Ishikawa (cell line): ENCODE results near the gene SARDH.

ENCODE experiments used
- EGR1 ChIP-seq: IDR thresholded peaks from 2 replicates; pipeline ENCODE4 v1.6.1; 2012
- EP300 ChIP-seq: IDR thresholded peaks from 2 replicates; pipeline ENCODE4 v1.6.1; 2012; ENCODE audit warnings: borderline replicate concordance
- RAD21 ChIP-seq: IDR thresholded peaks from 2 replicates; pipeline ENCODE4 v1.6.1; 2012; ENCODE audit warnings: low read depth
- TAF1 ChIP-seq: IDR thresholded peaks from 2 replicates; pipeline ENCODE4 v1.6.1; 2012; ENCODE audit warnings: low read depth, mild to moderate bottlenecking
- TCF12 ChIP-seq: IDR thresholded peaks from 2 replicates; pipeline ENCODE4 v1.6.1; 2012; ENCODE audit warnings: low read depth
- TEAD4 ChIP-seq: IDR thresholded peaks from 2 replicates; pipeline ENCODE4 v1.6.1; 2012
- YY1 ChIP-seq: IDR thresholded peaks from 2 replicates; pipeline ENCODE4 v1.6.1; 2012; ENCODE audit warnings: low read depth
- TF ChIP-seq, protein P1 (sequence below): IDR thresholded peaks from 2 replicates; pipeline ENCODE4 v1.6.1; 2012
- TF ChIP-seq, protein P2 (sequence below): IDR thresholded peaks from 2 replicates; pipeline ENCODE4 v1.6.1; 2012; ENCODE audit warnings: low read depth, mild to moderate bottlenecking
- TF ChIP-seq, protein P3 (sequence below): IDR thresholded peaks from 2 replicates; pipeline ENCODE4 v1.6.1; 2012

DNA sequence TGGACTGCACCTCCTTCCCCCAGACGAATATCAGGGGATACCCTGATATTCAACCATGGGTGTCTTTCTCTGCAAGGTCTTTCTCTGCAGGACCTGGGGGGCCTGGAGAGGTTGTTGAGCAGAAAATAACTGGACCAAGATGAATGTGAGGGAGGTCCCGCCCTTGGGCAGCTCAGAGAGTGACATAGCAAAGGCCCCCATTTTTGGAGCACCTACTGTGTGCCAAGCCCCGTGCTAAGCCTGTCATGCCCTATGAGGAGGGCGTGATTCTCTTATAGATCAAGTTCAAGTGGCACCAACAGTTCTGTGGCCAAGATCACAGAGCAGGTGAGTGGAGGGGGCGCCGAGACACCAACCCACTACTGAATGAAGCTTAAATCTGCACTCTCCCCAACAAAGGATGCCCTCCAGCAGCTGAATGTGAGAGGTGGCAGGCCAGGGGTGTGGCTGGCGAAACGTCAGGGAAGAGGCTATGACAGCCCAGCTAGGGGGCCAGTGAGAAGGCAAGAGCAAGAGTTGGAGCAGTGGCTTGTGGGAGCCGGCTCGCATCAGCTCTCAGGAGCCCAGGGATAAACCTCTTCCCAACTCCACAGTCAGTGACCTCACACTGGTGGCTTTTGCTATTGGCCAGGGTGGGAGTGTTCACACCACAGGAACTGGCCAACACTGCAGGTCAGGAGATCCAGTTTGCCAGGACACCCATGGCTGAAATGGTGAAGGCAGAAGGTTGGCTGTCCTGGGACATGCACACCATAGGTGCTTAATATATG lies 5.3 kb downstream of the SARDH start:
- TF ChIP-seq TAF1, result no peak
- TF ChIP-seq, protein P1, sequence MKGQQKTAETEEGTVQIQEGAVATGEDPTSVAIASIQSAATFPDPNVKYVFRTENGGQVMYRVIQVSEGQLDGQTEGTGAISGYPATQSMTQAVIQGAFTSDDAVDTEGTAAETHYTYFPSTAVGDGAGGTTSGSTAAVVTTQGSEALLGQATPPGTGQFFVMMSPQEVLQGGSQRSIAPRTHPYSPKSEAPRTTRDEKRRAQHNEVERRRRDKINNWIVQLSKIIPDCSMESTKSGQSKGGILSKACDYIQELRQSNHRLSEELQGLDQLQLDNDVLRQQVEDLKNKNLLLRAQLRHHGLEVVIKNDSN, result no peak
- no peak for TF ChIP-seq TCF12
- TF ChIP-seq EP300, result no peak
- TF ChIP-seq RAD21, result no peak
- no peak for TF ChIP-seq EGR1
- no peak for TF ChIP-seq TEAD4
- TF ChIP-seq, protein P2, sequence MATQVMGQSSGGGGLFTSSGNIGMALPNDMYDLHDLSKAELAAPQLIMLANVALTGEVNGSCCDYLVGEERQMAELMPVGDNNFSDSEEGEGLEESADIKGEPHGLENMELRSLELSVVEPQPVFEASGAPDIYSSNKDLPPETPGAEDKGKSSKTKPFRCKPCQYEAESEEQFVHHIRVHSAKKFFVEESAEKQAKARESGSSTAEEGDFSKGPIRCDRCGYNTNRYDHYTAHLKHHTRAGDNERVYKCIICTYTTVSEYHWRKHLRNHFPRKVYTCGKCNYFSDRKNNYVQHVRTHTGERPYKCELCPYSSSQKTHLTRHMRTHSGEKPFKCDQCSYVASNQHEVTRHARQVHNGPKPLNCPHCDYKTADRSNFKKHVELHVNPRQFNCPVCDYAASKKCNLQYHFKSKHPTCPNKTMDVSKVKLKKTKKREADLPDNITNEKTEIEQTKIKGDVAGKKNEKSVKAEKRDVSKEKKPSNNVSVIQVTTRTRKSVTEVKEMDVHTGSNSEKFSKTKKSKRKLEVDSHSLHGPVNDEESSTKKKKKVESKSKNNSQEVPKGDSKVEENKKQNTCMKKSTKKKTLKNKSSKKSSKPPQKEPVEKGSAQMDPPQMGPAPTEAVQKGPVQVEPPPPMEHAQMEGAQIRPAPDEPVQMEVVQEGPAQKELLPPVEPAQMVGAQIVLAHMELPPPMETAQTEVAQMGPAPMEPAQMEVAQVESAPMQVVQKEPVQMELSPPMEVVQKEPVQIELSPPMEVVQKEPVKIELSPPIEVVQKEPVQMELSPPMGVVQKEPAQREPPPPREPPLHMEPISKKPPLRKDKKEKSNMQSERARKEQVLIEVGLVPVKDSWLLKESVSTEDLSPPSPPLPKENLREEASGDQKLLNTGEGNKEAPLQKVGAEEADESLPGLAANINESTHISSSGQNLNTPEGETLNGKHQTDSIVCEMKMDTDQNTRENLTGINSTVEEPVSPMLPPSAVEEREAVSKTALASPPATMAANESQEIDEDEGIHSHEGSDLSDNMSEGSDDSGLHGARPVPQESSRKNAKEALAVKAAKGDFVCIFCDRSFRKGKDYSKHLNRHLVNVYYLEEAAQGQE, result no peak
- TF ChIP-seq, protein P3, sequence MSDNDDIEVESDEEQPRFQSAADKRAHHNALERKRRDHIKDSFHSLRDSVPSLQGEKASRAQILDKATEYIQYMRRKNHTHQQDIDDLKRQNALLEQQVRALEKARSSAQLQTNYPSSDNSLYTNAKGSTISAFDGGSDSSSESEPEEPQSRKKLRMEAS, result no peak
- TF ChIP-seq YY1, result no peak
